ENCODE data around the gene HPSE2. TPM values are rescaled to one million over a fixed set of nuclear protein-coding genes. Genes with fewer than 3 reads are reported as not detected.

The HPSE2 gene
- polyA plus RNA-seq, 1 of the 3 experiments (the other 2 are of a cell fraction), result not detected

GRCh38 chr10:99203310-99203709, 32.3 kb downstream of the HPSE2 start:
- Histone ChIP-seq H3K27ac (ENCODE audit: low read depth in 2 of 2, low read length in 1 of 2) (no peak overlapping the region), H3K4me2 (no peak overlapping the region), H3K4me1 (ENCODE audit: control insufficient read depth in 1 of 2, insufficient read depth in 2 of 2, low read depth in 1 of 2, low read length in 1 of 2) (no peaks in the 10 kb centered on the region), H4K20me1 (ENCODE audit: insufficient read depth) (no peaks in the 10 kb centered on the region), H3K36me3 (replicated peaks in 1 of 2; ENCODE audit: control insufficient read depth in 1 of 2, insufficient read depth in 2 of 2, low read length in 1 of 2) (no peaks in the 10 kb centered on the region), H3F3A (replicated peaks; ENCODE audit: insufficient read depth) (no peaks in the 10 kb centered on the region), H3K9me3 (no peaks in the 10 kb centered on the region), H3K79me2 (ENCODE audit: insufficient read depth) (no peaks in the 10 kb centered on the region), H2AFZ (ENCODE audit: low read depth) (no peak overlapping the region), H3K4me3 (ENCODE audit: low read depth in 2 of 2, low read length in 1 of 2) (no peak overlapping the region), H3K9me2 (no peaks in the 10 kb centered on the region), H3K9ac (no peak overlapping the region), H3K27me3 (ENCODE audit: insufficient read depth) (no peaks in the 10 kb centered on the region)
- DNase-seq, result no peak
- WGBS (ENCODE audit: low lambda C conversion rate), result 80% methylated on average over 1 of the region's 3 CpGs
- POLR2A ChIA-PET, result no interaction called here
- CTCF ChIA-PET, result interaction anchor here (0.6 kb wide), 1 partner anchor 736 kb away, joined by 3 read pairs; no protein-coding TSS in a partner anchor
- TF ChIP-seq SMC3 (IDR thresholded peaks at IDR 0.05; ENCODE audit: low read depth, low read length) (no peak), POLR2AphosphoS5 (IDR thresholded peaks at IDR 0.05; ENCODE audit: low read depth, low read length) (no peak), RCOR1 (IDR thresholded peaks at IDR 0.05; ENCODE audit: low read length) (no peak), RAD21 (IDR thresholded peaks at IDR 0.05; ENCODE audit: low read length) (no peak), JUND (IDR thresholded peaks at IDR 0.05) (no peak), NRF1 (IDR thresholded peaks at IDR 0.05; ENCODE audit: low read depth, low read length) (no peak)

- DNase-seq, result no peak
- CTCF ChIA-PET, result interaction anchor here (0.7 to 3.3 kb wide), 14 partner anchors 11 to 712 kb away, joined by 3 to 27 read pairs (median 3); no protein-coding TSS in a partner anchor
Measured at GRCh38 chr10:99172950-99173349, 62.7 kb downstream of the HPSE2 start.

More at GRCh38 chr10:99172950-99173349, 62.7 kb downstream of the HPSE2 start:
- Histone ChIP-seq H3K9me3 (no peaks in the 10 kb centered on the region), H3K27me3 (ENCODE audit: insufficient read depth) (no peaks in the 10 kb centered on the region), H3K4me3 (ENCODE audit: low read depth in 2 of 2, low read length in 1 of 2) (no peak overlapping the region), H3K9ac (no peak overlapping the region), H3K79me2 (ENCODE audit: insufficient read depth) (no peaks in the 10 kb centered on the region), H2AFZ (ENCODE audit: low read depth) (no peak overlapping the region), H3K36me3 (replicated peaks in 1 of 2; ENCODE audit: control insufficient read depth in 1 of 2, insufficient read depth in 2 of 2, low read length in 1 of 2) (no peaks in the 10 kb centered on the region), H3K9me2 (no peaks in the 10 kb centered on the region), H3F3A (replicated peaks; ENCODE audit: insufficient read depth) (no peaks in the 10 kb centered on the region), H3K27ac (ENCODE audit: low read depth in 2 of 2, low read length in 1 of 2) (no peak overlapping the region), H3K4me1 (ENCODE audit: control insufficient read depth in 1 of 2, insufficient read depth in 2 of 2, low read depth in 1 of 2, low read length in 1 of 2) (no peaks in the 10 kb centered on the region), H4K20me1 (ENCODE audit: insufficient read depth) (no peaks in the 10 kb centered on the region), H3K4me2 (no peak overlapping the region)
- POLR2A ChIA-PET, result no interaction called here
- TF ChIP-seq USF2 (IDR thresholded peaks at IDR 0.05; ENCODE audit: borderline replicate concordance, low read depth, low read length), result no peak
- no peak for TF ChIP-seq TEAD4 (IDR thresholded peaks at IDR 0.05; ENCODE audit: borderline replicate concordance, insufficient read depth)
- no peak for TF ChIP-seq PBX3 (IDR thresholded peaks at IDR 0.05)
- TF ChIP-seq GATA2 (CRISPR knock-in tag; IDR thresholded peaks at IDR 0.05), result no peak
- TF ChIP-seq EP300 (IDR thresholded peaks at IDR 0.05; ENCODE audit: borderline replicate concordance in 1 of 2, low read depth in 1 of 2, low read length in 1 of 2), result no peak
- TF ChIP-seq TAF1 (IDR thresholded peaks at IDR 0.05; ENCODE audit: borderline replicate concordance, low read depth, low read length), result no peak
- TF ChIP-seq RFX5 (IDR thresholded peaks at IDR 0.05; ENCODE audit: low read length), result no peak
- TF ChIP-seq POLR2AphosphoS5 (IDR thresholded peaks at IDR 0.05; ENCODE audit: low read depth, low read length), result no peak
- no peak for TF ChIP-seq MEF2A (IDR thresholded peaks at IDR 0.05; ENCODE audit: borderline replicate concordance, low read depth)
- no peak for TF ChIP-seq MXI1 (IDR thresholded peaks at IDR 0.05; ENCODE audit: low read depth, low read length)
- TF ChIP-seq MAX (IDR thresholded peaks at IDR 0.05; ENCODE audit: low read depth), result no peak
- no peak for TF ChIP-seq CTCF (IDR thresholded peaks at IDR 0.05)
- TF ChIP-seq CHD2 (IDR thresholded peaks at IDR 0.05; ENCODE audit: low read length, partially characterized antibody), result no peak
- no peak for TF ChIP-seq RAD21 (IDR thresholded peaks at IDR 0.05; ENCODE audit: low read length)
- no peak for TF ChIP-seq FOSL2 (IDR thresholded peaks at IDR 0.05; ENCODE audit: borderline replicate concordance, low read depth)
- no peak for TF ChIP-seq EZH2phosphoT487 (IDR thresholded peaks at IDR 0.05; ENCODE audit: borderline replicate concordance, low read depth)
- no peak for TF ChIP-seq RXRA (IDR thresholded peaks at IDR 0.05; ENCODE audit: borderline replicate concordance, low read depth)
- TF ChIP-seq SIN3A (IDR thresholded peaks at IDR 0.05; ENCODE audit: borderline replicate concordance, low read depth, low read length), result no peak
- TF ChIP-seq NFIC (IDR thresholded peaks at IDR 0.05; ENCODE audit: borderline replicate concordance), result no peak
- WGBS (ENCODE audit: low lambda C conversion rate), result 13% methylated on average over 1 of the region's 1 CpG

Measured in SK-N-SH (cell line).